Kidney capillary endothelial cell (primary cell): ENCODE results near the gene LCN10.

Experiments
- DNase-seq: peaks from one replicate; pipeline ENCODE4 v3.0.0-alpha.2; 2018; ENCODE audit warnings: low spot score

Gene LCN10

GRCh38 chr9:136700959-136701667 lies 41.6 kb downstream of the LCN10 start:
- DNase-seq: no peak

DNA sequence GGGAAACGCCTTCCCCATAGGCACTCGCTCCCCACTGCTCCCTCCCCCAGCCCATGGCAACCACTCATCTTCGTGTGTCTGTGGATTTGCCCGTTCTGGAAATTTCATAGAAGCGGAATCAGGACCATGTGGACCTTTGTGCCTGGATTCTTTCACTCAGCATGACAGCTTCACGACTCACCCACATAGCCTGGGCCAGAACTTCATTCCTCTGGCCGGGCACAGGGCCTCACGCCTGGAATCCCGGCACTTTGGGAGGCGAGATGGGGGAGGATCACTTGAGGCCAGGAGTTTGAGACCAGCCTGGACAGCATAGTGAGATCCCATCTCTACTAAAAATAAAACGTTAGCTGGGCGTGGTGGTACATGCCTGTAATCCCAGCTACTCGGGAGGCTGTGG lies 42.4 kb downstream of the LCN10 start:
- no peak for DNase-seq

DNA sequence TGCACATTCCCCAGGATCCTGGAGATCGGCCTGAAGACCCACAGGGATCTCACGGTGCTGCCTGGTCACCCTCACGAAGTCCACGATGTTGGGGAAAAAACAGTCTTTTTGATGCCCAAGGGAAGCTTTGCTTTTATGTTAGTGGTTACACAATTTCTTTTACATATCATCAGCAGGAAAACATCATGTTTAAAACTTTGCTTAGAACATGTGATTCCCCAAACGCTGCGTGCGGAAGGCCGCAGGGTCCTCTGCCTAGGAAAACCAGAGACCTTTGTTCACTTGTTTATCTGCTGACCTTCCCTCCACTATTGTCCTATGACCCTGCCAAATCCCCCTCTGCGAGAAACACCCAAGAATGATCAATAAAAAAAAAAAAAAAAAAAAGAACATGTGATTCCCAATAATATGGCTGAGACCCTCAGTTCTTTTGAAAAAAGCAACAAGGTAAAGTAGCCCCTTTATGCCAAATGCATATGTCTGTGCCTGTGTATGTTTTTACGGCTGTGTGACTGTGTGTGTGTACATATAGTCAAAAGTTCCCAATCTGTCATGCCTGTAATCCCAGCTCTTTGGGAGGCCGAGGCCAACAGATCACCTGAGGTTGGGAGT lies 44.0 kb downstream of the LCN10 start:
- DNase-seq: no peak

- no peak for DNase-seq
Observed at GRCh38 chr9:136697821-136698526, 44.8 kb downstream of the LCN10 start.

DNA sequence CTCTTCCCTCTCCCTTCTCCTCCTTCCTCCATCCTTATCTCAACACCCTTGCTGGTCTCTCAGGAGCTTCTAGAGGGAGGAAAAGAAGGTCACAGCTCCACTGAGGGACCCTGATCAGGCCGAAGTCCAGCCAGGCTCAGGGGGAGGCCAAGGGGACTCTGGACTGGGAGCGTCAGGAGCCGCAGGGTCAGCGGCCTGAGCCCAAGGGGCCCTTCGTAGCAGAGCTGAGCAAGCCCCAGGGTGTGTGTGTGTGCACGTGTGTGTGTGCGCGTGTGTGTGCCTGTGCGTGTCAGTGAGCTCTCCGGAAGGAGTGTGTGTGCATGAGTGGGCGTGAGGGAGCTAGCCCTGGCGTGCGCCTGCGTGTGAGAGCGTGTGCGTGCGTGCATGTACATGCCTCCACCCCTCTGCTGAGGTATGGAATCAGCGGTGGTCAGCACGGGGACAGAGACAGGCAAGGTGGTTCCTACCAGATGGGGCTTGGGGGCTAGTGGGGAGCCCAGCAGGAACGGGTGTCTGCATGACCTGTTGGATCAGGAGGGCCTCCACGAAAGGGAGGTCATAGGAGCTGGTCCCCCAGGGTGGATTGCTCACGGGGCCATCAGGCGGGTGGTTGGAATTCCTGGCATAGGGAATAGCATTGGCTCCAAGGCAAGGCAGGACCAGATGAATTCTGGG lies 45.5 kb downstream of the LCN10 start:
- no peak for DNase-seq

DNA sequence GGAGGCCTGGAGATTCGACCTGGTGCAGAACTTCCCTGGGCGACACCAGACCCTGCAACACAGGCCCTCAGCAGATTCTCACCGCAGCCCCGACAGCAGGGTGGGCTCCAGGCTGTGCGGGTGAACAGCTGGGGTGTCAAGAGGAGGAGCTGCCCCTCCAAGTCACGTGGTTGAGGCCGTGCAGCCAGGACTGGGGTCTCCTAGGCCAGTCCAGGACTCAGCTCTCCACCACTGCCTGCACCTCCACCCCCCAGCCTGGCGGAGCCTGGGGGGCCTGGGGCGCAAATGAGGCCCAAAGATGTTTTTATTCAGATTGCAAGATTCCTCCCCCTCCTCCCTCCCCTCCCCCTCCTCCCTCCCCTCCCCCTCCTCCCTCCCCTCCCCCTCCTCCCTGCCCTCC lies 46.2 kb downstream of the LCN10 start:
- DNase-seq: no peak

GRCh38 chr9:136695955-136696354 lies 46.8 kb downstream of the LCN10 start:
- no peak for DNase-seq

GRCh38 chr9:136695435-136695895 lies 47.3 kb downstream of the LCN10 start:
- DNase-seq: no peak

- no peak for DNase-seq
Observed at GRCh38 chr9:136694872-136695247, 47.9 kb downstream of the LCN10 start.

DNA sequence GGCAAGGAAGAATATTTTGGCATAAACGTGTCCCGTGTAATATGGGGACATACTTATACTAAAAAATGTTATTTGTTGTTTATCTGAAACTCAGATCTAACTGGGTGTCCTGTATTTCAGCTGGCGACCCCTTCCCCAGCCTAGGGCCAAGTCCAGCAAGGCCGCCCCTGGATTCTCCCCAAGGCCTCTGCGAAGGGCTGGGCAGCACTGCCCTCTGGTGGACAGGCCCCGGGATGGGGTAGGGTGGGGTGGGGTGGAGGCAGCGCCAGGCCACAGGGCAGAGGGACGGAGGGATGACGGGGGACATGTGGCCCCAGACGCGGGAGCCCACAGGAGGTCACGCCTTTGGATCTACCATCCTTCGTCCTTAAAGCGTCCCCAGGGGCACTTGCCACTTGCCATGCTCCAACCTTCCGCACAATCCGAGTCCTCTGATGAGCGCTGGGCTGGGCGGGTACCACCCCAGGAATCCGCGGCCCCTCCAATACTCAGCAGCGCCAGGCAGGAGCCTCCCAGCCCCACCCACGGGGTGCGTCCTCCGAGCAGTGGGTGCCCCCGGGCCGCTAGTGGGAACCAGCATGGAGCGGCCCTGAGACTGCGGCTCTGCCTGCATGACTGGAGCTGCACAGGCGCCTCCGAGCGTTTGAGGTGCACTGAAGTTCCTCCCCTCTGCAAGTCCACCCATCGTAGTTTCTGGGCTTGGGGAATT lies 48.4 kb downstream of the LCN10 start:
- DNase-seq: no peak

- no peak for DNase-seq
Observed at GRCh38 chr9:136693490-136694162, 49.1 kb downstream of the LCN10 start.

GRCh38 chr9:136693135-136693489 lies 49.6 kb downstream of the LCN10 start:
- DNase-seq: no peak

- no peak for DNase-seq
Observed at GRCh38 chr9:136692185-136693134, 50.3 kb downstream of the LCN10 start.

- DNase-seq: no peak
Observed at GRCh38 chr9:136691316-136692184, 51.2 kb downstream of the LCN10 start.

DNA sequence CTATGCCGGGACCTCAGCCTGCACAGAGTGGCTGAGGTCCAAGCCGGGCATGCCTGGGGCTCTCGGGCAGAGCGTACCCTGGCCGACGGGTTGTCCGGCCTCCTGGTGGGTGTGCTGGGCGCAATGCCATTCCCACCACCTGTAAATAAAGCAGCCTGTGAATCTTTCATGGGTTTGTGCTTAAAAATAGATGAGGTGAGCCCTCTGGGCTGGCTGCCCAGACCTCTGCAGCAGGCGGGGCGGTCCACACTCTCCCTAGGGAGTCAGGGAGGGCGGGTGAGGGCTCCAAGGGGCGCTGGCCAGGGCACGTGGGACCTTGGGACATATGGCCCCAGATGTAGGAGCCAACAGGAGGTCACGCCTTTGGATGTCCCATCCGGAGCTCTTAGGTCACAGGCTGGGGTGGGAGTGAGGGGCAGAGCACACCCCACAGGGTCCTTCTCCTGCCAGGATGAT lies 51.9 kb downstream of the LCN10 start:
- DNase-seq: no peak

DNA sequence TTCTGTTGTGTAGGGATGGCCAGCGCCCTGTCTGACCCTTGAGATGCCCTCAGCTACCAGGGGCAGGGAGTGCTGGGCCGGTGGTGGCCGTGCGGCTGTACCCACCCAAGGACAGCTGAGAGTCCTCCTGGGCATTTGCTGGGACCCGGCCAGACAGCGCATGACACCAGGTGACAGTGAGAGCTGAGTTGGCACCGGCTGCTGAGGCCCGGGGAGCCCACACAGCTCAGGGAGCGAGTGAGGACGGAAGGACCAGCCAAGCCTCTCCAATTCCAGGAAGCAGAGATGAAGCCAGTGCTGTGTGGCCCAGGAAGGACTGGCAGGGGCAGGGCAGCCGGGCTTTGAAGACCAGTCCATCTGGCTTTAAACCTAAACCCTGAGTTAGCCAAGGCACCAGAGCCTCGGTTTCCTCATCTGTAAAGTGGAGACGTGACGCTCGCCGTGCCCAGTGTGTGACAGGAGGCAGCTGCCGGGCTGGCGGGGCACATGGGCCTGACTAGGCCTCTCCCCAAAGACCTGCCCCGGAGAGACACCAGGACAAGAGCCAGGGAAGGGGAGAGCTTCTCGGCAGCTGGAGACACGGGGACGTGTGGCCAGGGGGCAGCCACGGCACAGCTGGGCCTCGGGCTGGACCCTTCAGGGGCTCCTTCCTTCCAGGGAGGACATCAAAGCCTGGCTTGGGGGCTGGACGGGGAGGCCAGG lies 52.5 kb downstream of the LCN10 start:
- no peak for DNase-seq

DNA sequence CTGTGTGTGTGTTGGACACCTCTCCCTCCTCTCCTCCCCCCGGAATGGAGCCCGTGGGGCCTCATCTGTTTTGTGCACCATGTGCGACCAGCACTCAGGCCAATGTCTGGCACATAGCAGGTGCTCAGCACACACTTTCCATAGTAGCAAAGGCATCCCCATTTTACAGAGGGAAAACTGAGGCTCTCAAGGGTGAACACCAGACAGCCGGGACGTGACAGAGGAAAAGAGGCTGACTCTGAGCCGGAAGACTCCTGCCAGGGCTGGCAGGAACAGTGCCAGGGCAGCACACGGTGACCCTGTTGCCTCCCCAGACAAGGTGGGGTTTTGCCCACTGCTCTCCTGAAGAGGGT lies 53.7 kb downstream of the LCN10 start:
- no peak for DNase-seq

- DNase-seq: no peak
Observed at GRCh38 chr9:136688274-136689107, 54.2 kb downstream of the LCN10 start.
